Middle frontal gyrus (tissue), 1 donor: Measurements from ENCODE around the gene LRMDA.

Experiments
- DNase-seq: peaks from one replicate; pipeline ENCODE4 v3.0.0-alpha.2; 2015; ENCODE audit warnings: low spot score; ENCODE audit errors: extremely low spot score

The LRMDA gene

DNA sequence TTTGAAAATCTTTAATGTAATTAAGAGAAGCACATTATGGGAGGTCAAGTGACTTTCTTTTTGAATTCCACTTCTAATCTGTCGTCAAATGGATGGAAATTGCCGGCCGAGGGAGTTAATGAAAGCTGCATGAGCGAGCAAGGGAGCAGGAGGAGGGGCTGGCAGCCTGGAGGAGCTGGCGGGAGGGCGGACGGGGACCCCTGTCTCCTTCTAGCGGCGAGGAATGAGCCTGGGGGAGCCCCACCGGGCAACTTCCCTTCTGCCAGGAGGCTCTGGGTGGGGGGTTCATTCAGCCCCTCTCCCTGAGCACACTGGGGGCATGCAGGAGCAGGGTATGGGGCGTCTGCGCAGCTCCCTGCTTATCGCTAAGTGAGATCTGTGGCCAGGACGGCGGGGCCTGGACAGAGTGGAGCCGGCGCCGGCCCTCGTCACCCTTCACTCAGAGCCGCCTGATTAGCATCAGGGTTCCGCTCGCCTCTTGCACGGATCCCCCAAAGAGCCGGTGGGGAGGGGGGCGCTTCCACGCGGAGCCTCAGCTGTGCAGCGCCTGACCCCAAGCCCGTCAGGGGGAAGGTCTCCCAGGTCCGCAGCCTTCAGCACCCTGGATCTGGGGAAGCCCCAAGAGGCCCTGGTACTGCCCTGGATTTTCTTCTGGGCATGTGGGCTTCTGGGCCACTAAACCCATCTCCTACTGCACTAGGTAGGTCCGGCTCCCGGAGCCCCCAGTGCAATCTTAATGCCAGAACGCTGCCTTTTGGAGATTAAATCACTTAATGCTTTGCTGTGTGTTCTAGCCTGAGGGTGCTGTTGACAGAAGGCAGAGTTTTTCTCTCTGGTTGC lies 680.8 kb downstream of the LRMDA start:
- no peak for DNase-seq

- no peak for DNase-seq
These were observed 681.4 kb downstream of the LRMDA start for GRCh38 chr10:76112826-76113150.

- no peak for DNase-seq
These were observed 682.5 kb downstream of the LRMDA start for GRCh38 chr10:76113952-76114351.

DNA sequence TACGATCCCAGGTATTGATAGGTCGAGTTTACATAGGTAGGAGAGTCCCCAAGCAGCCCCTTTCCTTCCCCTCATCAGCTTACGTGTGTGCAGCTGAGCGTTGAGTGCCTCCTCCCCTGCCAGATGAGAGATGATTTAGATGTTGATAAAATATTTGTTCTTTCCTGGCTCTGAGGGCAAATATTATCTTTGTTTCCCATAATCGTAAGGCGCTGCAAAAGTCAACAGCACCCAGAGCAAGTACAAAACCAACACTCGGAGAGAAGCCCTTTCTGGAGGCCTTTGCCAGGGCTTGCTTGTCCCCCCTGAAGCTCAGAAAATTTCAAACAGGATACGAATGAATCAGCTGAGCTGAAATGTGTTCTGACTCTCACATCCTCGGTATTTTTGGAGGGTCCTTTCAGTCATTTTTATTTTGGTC lies 683.2 kb downstream of the LRMDA start:
- no peak for DNase-seq

- no peak for DNase-seq
These were observed 683.7 kb downstream of the LRMDA start for GRCh38 chr10:76115131-76115470.

GRCh38 chr10:76115471-76116155 lies 684.2 kb downstream of the LRMDA start:
- no peak for DNase-seq

- no peak for DNase-seq
These were observed 685.1 kb downstream of the LRMDA start for GRCh38 chr10:76116523-76116922.

DNA sequence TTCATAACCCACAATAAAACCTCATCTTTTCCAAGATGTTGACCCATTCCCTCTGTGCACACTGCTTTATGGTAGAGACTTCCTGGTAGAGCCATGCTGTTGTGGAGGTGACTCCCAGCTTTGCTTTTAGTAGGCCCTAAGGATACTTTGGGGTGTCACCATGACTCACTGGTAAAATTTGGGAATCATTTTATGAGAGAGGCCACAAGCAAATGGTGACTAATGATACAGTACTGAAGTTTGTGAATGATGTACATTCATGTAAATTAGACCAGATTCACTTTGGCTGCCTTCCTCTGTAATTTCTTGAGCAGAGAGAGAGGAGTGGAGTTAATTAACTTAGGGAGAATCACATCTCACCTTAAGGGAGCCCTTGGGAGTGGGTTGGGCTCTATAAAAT lies 686.5 kb downstream of the LRMDA start:
- no peak for DNase-seq

DNA sequence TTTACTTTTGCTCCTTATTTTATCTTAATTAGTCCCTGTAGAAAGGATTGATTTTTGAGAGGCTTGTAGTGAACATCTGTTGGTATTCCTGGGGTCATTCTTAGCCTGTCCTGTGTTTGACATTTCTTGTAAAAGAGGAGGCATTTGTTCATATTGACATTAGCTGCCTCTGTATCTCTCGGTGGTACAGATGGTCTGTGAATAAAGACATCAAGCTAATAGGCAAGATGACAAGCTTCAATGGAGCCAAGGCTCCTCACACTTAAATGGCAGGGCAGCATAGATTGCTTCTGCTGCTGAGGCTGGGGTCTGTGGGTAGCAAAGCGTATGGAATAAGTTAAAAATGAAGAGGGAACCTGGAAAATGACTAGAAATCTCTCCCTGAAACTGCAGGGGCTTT lies 687.6 kb downstream of the LRMDA start:
- DNase-seq = no peak

DNA sequence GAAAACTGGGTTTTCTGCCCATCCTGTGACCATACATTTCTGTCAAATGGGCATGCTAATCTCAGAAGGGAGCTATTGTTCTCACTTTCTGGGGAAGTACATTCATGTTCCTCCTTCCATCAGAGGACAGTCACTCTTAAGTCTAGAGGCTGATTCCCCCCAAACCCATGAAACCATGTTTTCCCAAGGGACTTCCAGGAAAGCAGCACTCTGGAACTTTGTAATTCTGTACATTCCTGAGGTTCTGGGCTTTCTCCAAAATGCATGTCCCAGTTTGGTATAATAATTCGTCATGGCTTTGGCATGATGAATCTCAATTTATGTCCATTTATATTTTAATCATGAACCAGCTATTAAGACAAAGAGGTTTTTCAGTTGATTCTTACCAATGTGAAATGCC lies 688.1 kb downstream of the LRMDA start:
- no peak for DNase-seq

DNA sequence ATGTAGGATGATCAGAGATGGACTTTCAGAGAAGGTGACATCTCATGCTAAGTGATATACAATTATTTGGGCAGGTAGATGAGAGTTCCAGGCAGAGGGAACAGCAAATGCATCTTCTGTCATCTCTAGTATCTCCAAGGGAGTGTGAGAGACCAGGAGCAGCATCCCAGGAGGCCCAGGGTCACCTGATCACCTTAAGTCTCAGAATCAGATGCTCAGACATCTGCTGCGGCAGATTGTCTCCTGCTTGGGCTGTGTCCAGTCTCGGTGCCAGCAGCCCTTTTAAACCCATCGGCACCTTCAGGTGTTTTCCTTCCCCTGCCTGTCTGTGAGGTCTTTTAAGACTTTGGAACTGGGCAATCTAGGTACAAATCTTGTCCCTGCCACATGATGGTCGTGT lies 690.6 kb downstream of the LRMDA start:
- no peak for DNase-seq

GRCh38 chr10:76124280-76124679 lies 692.9 kb downstream of the LRMDA start:
- no peak for DNase-seq

- DNase-seq = no peak
These were observed 694.5 kb downstream of the LRMDA start for GRCh38 chr10:76125900-76126299.

DNA sequence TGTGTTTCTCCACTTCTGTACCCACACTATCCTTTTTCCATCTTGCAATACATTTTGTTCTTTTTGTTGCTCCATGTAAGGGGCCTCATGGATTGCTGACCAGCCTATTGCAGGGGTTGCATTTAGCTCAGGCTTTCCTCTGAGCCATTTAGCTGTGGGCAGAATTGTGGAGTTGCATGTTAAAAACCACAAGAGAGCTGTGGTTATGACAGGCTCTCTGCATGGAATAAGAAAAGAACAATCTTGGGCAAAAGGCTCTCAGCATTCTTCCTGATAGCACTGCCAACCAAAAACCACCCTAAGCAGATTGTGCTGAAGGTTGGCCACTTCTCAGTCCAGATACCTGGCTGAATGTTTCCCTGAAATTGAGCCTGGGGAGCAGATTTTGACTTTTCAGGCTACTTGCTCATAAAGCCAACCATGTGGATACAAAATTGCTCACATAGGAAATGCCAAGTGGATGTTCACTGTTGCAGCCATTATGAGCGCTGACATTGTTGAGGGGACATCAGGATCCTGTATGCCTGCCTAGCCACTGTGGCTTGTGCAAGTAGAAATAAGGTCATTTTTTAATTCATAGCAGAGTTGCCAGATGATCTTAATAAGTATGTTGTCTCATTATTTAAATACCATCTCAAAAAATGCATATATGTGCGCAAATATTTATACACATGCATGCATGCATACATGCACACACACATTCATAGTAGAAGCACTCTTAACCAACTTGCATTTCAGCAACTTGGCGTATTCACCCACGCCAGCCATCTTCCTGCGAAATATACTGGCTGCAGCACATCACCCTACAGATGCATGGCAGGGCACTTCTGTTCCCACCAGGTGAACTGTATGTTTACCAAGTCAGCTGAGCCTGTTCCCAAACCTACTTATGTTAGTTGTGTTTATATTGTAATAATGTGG lies 695.4 kb downstream of the LRMDA start:
- no peak for DNase-seq

DNA sequence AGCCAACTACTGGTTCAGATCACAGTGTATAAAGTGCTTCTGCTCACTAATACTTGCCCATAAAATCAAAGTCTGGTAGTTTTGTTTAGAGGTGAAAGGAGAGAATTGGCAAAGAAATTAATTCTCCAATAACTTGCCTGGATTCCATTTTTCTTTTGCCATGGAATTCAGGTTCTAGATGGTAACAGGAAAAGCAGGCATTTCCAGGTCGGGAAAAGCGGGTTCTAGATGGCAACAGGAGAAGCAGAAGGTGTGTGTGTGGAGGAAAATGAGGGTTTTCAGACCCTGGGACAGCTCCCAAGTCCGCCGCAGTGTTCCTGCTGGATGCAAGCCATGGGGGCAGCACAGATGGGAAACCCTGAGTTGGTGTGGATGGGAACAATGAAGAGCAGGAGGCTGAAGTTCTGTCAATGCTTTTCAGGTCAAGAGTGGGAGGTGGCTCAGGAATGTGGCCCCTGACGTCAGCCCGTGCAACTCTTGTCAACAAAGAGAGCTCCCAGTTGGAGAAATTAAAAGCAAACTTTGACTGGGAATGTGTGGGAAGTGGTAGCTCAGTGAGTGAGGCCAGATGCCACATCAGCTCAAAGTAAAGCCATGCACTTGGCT lies 696.7 kb downstream of the LRMDA start:
- no peak for DNase-seq

GRCh38 chr10:76129213-76129612 lies 697.8 kb downstream of the LRMDA start:
- DNase-seq = no peak

DNA sequence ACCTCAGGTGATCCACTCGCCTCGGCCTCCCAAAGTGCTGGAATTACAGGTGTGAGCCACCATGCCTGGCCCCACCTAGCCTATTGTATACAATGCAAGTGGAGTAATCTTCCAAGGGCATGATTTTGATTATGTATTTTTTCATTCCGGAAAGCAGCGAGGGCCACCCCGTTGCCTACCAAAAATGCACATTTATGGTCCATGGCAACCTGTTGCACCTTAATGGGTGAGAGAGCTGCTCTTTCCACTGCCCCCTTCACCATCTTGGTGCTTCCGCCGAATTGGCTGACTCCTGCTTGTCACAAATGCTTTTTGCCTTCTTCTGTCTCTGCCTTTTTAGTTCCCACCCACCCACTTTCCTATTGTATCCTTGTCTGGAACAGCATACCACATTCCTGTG lies 699.5 kb downstream of the LRMDA start:
- no peak for DNase-seq

- no peak for DNase-seq
These were observed 702.3 kb downstream of the LRMDA start for GRCh38 chr10:76133597-76134255.

- DNase-seq = no peak
These were observed 705.5 kb downstream of the LRMDA start for GRCh38 chr10:76136961-76137360.

DNA sequence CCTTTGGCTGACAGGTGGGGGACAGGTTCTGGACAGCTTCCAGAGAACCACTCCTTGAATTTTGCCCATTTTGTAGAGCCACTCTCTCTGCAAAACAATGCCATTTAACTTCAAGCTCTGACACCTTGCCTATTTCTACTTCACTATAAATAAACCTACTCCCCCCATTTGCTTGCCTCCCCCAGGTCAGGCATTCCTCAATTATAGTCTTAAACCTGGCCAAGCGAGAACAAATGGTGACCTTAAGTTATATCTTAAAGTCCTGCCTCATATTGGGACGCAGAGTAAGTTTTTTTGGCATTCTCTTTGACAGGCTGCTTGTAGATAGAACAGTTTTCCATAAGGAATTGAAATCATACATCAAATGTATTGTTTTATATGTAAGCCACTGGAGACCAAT lies 706.9 kb downstream of the LRMDA start:
- no peak for DNase-seq

DNA sequence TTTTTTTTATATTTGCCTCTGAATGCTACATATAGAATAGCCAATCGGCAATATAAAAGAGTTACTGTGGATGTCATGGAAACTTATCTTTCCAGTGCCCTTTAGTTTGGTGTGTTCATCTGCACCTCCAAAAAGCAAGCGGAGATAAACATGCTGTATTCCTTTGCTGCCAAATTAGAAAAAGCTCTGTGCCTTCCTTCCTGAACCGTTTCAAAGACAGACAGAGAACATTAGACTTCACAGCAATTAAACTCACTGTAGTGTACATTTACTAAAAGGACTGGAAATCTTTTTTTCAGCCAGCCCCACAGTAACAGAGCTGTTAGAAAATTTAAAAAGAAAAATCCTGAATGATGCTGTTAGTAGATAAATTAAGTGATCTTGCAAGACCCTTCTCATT lies 707.5 kb downstream of the LRMDA start:
- DNase-seq = no peak
